NCI-H446 (cell line): ENCODE results near the gene FSD1L.
A peak's percentile ranks its signal among the peaks of the same experiment; 100 is the strongest.

Experiments
- DNase-seq, 2 experiments: peaks; one replicate each; lab custom pipeline; 2025; lab: John Stamatoyannopoulos, UW

The FSD1L gene

GRCh38 chr9:105435453-105435852, 12.4 kb upstream of the FSD1L start:
- DNase-seq, result no peak

- no peak for DNase-seq
Measured at GRCh38 chr9:105436783-105437182, 11.1 kb upstream of the FSD1L start.

DNA sequence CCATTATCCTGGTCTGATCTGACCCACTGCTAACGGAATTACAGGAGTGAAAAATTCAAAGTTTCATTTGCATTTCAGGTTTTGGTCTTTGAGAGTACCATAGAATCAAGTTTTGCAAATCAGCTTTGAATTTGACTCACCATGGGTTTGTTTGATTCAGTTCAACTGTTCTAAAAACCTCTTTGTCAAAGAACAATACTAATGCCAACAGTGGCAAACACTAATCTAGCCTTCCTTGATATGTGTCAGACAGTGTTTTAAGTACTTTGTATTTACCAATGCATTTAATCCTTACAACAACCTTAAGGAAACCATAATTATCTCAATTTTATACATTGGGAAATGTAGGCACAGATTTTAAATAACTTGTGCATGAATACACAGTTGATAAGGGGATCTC, 10.1 kb upstream of the FSD1L start:
- DNase-seq, result no peak

GRCh38 chr9:105438141-105438806, 9.6 kb upstream of the FSD1L start:
- DNase-seq, result no peak

DNA sequence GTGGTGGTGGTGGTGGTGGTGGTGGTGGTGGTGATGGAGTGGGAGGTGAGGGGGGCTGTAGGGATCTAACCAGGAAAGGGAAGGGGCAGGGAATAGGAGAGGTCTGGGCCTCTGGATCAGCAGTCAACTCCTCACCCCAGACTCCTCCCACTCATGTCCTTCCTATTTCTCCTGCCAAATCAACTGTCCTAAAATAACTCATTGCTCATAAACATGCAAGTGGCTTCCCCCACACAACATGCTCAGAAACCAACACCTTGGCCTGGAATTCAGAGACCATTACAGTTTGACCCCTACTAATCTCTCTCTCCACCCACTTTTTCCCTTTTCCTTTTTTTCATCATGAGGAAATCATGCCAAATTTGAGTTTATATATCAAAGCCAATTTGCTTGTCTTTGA, 8.4 kb upstream of the FSD1L start:
- DNase-seq, result no peak

- DNase-seq, result no peak
Measured at GRCh38 chr9:105441616-105442160, 6.1 kb upstream of the FSD1L start.

GRCh38 chr9:105443121-105443520, 4.7 kb upstream of the FSD1L start:
- no peak for DNase-seq

DNA sequence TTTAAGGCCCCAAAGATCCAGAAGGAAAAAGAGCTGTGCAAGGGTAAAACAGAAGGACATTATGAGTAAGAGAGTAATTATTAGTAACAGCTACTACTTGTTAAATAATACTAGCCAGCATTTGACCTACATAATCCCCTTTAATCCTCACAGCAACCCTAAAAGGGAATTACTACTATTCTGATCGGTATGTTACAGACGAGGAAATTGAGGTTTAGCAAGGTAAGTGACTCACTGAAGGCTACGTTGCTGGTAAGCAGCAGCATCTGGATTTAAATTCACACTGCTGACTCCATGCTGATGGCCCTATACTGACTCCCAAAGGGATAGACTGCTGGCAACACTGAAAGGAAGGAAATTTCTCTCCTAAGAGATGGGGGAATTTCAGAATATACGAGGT, 3.7 kb upstream of the FSD1L start:
- no peak for DNase-seq

DNA sequence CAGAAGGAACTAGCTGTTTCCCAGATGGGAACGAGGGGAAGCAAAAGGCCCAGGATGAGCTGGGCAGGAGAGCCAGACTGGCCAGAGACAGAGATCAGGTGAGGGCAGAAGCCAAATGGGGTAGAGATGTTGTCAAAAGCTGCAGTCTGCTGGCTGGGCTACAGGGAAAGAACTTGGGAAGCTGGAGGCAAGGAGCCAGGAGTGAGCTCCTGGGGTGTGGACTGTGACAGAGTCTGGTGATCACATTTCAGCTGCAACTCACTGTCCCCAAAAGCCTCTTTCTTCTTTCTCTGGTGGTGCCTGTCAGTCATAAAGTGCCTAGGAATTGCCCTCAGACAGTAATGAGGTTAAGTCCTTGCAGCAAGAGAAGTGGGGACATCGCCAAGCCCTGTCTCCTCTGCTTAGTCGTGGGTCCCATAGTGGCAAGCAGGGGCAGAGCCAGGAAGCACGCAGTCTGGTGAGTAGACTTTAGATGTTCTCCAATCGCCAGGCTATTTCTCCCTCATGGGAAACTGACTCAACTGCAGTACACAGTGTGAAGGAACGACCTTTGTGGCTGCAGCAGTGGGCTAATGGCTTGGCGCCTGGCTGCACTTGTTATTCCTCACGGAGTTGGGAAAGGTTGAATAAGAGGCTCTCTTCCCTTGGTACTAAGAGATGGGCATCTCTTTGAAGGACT, 2.5 kb upstream of the FSD1L start:
- DNase-seq, result no peak

- no peak for DNase-seq
Measured at GRCh38 chr9:105447386-105447813, 434 bp upstream of the FSD1L start.

DNA sequence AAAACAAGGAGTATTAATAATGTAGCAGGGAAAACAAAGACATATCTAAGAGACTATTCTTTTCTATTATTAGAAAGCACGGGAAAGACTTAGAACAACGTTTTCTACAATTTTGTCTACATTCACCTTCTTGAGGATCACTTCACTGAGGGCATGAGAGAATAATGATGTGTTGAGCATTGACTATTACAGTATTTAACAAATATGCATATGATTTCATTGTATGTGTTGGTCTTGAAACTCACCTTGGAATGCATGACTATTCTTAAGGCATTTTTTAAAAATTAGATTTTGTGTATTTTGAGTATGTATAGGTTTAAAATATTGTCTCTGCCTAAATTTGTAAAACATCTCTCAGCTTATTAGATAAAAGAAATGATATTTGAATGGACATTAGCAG, 1.2 kb downstream of the FSD1L start:
- no peak for DNase-seq

DNA sequence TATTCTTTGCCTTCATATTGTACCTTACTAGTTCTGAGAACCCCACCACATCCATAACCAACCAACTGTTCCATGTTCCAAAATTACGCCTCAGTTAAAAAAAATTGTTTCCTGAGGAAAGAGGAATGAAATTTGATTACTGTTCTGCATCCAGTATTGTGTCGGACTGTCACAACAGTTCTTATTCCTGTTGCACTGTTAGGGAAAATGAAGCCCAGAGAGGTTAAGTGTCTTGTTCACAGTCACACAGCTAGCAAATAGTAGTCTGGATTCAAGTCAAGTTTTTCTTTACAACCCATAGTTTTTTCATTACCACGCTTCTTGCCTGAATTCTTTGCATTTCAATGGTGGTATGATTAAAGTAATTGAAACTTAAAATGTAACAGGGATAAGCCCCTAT, 4.4 kb downstream of the FSD1L start:
- no peak for DNase-seq

- no peak for DNase-seq
Measured at GRCh38 chr9:105455836-105456475, 8.1 kb downstream of the FSD1L start.

DNA sequence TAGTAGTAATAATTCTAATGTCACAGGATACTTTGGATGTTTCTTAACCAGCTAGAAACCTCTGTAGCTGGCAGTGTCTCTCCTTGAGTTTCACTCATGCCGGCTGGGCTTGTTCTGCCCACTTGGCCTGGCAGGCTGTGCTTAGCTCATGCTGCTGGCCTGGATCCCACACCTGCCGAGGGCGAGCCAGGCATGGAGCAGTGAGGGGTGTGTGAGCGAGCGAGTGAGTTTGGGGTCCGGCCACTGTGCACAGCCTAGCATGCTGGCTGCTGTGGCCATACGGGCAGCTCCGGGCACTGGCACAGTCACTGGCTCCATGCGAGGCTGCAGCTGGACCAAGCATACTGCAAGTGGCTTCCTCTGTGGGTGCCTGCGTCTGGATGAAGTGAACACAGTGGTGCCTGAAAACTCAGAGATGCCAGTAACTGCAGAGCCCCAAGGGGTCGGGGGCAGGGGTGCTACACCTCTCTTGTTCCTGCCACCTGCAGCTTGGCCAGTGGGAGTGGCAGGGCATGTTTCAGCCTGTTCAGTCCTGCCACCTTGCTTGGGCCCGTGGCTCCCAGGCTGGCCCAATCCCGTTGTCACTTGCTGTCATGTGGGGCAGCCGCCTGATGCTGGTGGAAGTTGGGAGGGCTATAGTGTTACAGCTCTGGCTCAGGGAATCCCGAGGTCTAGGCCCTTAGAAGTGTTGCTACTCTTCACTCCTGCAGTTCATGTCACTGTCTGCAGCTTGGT, 9.9 kb downstream of the FSD1L start:
- peak; percentile 6 to 24 for DNase-seq

DNA sequence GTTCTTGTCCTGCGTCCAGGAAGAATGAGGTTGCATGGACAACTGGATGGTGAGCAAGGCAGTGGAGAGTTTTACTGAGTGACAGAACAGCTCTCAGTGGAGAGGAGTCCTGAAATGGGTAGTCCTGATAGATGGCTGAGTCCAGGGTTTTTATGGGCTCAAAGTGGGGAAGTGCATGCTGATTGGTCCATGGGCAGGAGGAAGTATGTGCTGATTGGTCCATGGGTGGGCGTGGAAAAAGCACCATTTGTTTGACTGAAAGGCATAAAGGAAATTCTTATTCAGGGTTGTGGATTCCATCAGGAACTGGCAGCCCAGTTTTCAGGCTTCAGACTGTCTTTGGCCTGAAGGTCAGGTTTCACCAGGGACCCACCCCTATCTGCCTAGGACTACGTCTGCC, 10.6 kb downstream of the FSD1L start:
- DNase-seq, result no peak

- no peak for DNase-seq
Measured at GRCh38 chr9:105459336-105459735, 11.5 kb downstream of the FSD1L start.

- DNase-seq, result no peak
Measured at GRCh38 chr9:105466898-105467455, 19.1 kb downstream of the FSD1L start.

GRCh38 chr9:105468875-105469274, 21.0 kb downstream of the FSD1L start:
- DNase-seq, result no peak

- DNase-seq, result no peak
Measured at GRCh38 chr9:105473221-105473620, 25.4 kb downstream of the FSD1L start.

DNA sequence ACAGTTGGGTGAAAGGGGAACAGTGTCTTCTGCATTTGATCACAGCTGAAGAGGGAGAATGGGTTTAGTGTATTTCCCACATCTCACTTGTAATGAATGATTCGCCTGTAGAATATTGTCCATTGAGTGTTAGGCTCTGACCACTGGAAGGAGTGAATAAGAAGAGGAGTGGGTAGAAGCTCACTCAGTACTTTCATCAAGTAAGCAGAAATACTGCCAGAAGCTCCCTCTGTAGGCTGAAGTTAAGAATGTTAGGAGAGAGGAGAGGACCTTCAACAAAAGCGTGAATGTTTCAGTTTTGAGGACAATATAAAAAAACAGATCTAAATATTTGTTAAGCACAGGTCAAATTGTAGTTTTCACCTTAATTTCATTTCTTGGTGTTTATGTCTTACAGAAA, 27.5 kb downstream of the FSD1L start:
- DNase-seq, result peak in 1 of 2 experiments; percentile 21

DNA sequence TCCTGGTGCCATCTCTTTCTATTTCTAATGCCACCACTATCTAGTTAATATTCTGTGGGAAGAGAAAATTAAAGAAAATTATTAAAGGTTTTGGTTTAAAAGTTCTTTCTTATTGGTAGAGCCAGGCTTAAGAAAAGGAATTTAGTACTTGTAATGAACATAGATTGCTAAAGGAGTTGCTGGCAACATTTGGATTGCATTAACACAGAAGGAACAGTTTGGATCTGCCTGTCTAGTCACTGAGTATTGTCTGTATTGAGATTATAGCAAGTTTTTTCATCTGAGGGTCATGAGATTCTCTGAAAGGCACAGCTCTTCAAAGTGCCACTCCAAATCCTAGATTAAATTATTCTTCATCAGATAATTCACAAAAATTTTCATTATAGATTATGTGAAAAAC, 32.0 kb downstream of the FSD1L start:
- DNase-seq, result no peak

DNA sequence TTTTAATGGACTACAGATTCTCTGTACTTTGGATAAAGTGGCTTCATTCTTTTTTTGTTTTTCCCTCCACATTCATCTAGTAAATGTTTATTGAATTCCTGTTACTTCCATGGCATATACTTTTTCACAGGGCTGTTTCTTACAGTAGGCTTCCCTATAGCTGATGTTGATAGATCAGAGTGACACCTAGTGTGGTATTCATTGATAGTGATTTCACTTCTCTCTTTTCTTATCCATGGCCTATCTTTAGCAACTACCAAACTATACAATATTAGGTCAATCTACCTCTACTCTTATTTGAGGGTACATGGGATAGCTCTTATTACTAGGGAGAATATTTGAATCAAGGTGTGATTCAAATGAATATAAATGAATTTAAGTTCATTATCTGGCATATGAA, 35.8 kb downstream of the FSD1L start:
- no peak for DNase-seq
